Measurements from ENCODE around the gene DOCK4.

DOCK4 gene

DNA sequence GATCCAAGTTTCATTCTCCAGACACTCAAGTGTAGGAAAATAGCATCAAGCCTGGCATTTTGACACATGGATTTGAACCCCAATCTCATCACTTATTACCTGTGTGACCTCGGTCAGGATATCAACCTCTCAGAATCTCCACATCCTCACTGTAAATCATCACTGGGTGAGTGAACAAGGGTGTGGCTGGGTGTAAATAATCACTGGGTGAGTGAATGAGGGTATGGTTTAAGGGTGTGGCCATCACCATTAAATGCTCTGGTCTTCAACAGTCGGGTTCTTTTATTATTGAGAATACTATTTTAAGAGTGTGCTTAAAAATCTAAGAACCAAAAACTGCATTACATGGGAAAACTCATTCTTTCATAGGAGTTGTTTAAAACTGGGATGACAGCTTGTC lies 200.1 kb downstream of the DOCK4 start:
- no peak for DNase-seq (ENCODE audit: low read depth)

DNA sequence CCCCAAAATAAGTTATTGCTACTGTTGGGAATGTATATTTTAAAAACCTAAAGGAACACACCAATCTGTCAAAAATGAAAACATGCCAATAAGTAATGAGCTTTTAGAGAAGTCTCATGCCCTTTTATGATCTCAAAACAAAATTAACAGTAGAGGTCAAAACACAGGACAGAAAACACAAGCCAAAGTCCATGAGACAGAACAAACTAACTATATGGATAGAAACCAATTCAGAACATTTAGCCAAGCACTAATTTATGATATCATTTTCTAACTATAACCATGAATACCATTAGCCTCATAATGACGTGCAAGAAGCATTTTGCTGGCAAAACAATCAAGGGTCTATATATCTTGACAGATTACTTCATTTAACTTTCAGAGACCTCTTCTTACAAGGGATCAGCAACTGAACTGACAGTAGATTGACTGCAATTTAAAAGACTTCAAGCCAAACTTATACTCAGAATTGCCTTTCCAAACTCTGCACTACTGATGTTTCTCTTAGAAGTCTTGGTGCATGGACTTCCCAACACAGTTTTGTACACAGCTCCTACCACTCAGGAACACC lies 200.9 kb downstream of the DOCK4 start:
- no peak for DNase-seq (ENCODE audit: low read depth)

DNA sequence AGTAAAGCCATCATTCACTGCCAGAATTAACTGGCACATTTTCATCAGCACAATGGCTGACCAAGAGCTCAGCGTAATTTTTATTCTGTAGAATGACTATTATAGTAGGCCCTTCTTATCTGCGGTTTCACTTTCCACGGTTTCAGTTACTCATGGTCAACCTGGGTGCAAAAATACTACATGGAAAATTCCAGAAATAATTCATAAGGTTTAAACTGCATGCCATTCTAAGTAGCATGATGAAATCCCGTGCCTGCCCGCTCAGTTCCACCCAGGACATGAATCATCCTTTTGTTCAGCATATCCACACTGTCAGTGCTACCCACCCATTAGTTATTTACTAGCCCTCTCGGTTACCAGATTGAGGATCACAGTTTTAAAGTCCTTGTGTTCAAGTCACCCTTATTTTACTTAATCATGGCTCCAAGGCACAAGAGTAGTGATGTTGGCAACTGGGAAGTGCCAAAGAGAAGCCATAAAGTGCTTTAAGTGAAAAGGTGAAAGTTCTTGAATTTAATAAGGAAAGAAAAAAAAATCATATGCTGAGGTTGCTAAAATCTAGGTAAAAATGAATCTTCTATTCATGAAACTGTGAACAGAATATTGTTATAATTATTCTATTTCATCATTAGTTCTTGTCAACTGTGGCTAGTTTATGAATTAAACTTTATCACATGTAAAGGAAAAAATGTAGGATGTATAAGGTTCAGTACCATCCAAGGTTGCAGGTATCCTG lies 204.9 kb downstream of the DOCK4 start:
- DNase-seq (ENCODE audit: low read depth): peak; percentile 33

DNA sequence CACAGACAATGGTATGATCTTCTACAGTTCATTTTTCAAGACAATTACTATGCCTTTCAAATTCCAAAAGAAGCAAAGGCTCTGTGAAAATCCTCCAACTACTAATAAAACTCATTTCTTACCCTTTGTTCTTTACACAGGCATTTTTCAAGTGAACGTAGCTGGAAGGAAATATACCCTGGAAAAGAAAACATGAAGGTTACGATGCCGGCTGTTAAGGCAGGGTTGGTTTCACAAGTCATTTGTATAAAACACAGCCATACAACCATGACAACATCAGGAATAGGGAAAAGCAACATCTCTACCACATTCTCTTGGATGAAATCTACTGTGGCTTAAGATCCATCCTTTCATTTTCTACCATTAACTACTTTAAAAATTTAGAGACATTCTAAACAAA lies 207.9 kb downstream of the DOCK4 start:
- DNase-seq (ENCODE audit: low read depth): no peak

DNA sequence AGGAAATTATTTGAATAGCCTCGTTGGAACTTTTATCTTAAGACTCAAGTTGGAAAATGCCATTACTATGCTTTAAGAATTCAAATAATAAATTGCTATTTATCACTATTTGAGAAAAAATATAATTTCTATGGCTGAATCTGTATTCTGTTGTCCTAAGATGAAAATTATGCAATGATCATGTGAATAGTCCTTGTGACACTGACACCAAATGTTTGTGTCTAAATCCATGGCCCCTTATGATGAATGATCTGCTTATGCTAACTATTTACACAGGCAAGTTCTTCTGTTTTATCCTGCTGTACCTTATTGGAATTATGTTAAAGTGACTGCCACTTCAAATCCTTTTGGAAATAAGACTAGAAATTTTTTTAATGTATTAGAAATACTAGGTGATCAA lies 208.7 kb downstream of the DOCK4 start:
- no peak for DNase-seq (ENCODE audit: low read depth)

DNA sequence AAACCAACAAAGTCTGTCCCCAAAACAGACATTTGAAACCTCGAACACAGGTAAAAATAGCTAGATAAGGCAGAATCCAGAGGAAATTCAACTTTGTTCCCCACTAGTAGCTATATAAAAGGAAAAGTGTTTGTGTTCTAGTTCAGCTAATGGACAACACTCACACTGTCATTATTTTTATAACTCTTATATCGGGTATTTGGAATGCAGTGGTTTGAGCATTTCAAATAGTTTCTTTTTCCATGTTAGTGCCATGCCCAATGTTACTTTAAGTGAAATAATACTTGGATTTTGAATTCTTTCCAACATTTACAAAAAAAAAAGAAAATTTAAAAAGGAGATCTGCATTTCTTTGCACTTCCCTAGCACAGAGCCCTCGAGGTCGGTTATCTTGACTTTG lies 213.6 kb downstream of the DOCK4 start:
- DNase-seq (ENCODE audit: low read depth): no peak

DNA sequence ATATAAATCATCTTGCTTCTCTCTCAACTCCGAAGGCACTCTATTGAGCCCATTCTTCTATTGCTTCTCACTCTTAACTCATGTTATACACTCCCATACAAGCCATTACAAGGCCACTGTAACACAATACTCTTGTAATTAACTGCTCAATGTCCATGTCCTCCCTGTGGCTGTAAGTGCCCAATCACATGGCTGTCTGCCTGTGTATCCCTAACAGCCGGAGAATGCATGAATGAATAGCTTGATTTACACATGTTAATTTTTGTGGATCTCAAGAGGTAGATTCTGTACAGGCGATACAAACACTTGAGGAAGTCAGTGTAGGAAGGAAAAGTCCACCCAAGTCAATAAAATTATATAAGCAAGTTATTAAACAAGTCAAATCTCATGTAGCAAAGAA lies 215.6 kb downstream of the DOCK4 start:
- no peak for DNase-seq (ENCODE audit: low read depth)

DNA sequence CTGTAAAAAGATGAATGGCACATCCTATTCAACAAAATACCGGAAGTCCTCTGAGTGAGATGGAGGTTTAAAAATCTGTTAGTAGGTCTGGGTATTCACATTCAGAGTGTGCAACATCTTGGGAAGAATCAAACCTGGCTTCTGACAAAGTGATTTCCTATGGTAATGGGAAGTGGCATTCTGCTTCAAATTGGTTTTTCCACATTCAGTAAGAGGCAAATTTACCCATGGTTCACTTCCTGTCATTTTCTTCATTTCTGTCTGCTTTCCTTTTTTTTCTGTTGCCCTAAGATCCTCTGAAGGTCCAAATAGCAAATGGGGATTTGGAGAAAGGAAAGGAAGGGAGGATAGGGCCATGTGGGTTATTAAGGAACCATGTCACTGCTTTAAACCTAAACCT lies 218.3 kb downstream of the DOCK4 start:
- no peak for DNase-seq (ENCODE audit: low read depth)

DNA sequence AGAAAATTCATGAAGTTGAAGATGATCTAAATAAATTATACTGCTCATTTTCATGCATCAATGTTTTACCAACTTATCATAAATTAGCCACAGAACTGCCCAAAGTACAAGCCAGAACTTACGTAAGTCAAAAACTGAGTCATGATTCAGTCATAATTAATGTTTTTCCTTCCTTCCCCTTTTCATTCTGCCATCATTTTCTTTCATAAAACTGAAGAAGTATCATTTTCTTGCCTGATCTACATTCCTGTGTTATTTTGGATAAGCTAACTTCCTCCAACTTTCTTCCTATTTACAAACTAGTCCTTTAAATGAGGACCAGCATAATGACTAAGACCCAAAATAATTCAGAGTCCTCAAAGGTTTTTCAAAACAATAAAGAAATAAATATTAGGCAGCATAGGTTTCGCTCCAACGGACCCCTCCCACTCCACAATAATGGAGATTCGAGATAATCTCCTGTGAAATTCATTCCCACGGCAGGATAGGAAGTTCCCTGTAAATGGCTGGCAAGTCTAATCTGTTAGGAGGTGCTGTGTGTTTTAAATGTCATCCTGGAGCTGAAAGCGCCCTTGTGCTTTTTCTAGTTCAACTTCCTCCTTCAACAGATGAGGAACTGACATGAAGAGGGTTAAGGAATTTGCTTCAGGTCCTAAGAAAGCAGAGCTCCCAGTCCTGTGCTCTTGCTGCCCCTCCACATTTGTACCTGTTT lies 218.9 kb downstream of the DOCK4 start:
- DNase-seq (ENCODE audit: low read depth): peak; percentile 15

DNA sequence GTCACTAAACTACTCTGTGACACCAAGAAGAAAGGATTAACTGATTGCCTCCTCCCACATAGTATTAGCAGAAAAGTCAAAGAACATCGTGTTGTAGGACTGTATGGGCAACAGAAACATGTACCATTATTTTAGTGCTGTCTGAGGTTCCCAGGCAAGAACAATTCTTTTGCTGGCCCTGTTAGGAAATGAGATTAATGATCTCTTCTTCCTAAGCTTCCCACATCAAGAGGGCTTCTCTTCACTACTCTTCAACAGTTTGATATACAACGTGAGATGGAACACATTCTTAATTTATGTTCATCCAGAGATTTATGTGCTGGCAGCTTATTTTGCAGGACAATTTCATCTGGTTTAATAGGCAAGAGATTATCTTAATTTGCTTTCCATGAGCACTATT lies 219.6 kb downstream of the DOCK4 start:
- DNase-seq (ENCODE audit: low read depth): no peak

DNA sequence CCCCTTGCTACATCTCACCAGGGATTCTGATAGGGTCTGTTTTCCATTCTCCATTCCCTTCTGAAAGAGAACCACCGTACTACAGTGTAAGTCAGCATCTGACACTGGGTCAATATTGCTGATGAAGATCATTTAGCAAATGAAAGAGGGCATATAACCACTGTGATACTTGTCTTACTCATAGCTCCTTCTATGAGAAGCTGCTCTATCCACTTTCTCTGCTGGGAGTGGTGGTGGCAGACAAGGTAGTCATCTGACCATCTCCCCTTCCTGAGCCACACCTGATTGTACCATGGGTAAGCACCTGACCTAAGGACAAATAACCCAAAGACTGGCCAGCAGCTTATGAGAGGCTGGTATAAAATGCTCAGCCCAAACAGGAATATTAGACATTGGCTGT lies 220.4 kb downstream of the DOCK4 start:
- DNase-seq (ENCODE audit: low read depth): no peak

DNA sequence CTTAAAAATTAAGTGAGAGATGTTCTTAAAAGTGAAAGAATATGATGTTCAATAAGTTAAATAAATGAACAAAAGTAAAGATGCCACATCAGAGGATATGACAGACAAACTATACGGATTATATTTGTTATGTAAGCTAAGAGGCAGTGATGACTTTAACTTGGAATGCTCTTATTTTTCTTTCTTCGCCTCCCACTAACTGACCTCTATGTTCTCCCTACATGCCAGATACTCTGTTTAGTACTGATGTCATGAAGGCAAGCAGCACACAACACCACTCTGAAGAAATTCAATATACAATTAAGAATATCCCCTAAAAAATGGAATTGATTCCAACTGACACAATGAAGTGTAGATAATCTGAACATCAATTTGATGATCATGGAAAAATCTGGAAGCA lies 223.4 kb downstream of the DOCK4 start:
- DNase-seq (ENCODE audit: low read depth): no peak

DNA sequence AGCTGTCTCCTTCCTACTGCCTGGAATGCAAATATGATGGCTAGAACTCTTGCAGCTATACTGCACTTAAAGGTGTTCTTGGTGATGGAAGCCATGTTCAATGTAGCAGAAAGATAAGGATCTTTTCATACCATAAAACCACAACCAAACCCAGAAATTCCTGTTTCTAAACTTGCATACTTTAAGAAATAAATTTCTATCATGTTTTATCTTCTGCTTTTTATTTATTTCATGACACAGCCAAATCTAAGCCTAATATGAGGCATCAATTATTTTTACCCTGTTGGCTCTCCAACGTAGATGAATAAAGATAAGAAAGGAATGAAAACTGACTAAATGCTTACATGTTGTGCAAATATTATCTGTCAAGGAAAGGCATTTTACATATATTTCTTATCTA lies 224.1 kb downstream of the DOCK4 start:
- no peak for DNase-seq (ENCODE audit: low read depth)

DNA sequence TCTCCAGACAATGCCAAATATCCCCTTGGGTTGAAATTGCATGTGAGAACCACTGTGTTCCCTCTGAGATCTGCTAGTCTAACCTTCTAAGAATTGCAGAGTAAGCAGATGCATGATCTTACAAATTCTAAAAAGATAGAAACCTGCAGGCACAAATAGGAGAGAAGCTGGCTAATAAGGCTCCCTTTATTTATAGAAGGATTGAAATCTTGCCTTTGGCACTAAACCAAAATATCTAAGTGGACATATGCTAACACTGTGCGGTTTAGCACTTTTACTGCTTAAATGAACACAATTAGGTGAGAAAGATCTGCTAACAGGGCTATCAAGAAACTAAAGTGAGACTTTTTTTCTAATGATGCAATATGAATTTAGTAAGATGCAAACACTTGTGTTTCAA lies 225.5 kb downstream of the DOCK4 start:
- no peak for DNase-seq (ENCODE audit: low read depth)

DNA sequence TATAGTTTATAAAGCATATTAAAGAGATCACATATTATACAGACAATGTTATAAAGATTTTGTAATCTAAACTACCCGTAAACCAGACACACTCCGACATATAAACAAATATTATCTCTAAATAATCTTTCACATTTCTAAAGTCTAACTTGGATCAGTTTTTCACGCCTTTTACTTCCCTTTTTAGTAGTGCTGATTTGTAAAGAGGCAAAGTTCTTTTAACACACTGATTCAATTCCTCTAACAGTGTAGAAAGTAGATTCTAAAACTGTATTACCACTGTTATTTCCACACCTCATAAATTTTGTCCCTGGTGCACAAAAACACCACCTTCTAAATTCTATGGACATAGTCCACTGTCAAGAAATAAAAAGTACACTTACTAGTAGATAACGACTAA lies 230.9 kb downstream of the DOCK4 start:
- DNase-seq (ENCODE audit: low read depth): no peak

DNA sequence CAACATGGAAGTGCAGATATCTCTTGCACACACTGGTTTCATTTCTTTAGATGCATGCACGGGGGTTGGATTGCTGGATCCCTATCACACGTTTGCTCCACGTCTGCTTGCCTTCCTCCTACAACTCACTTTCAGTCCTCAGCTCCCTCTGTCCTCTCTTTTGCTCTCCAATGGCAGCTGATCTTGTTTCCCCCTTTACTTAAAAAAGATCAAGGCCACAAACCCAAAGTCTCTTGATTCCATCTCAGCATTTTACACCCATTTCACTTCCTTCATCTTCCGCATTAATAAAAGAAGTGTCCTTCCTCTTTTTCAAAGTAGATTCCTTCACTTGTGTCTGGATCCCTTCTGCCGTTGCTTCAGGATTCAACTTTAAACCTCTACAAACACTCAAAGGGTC lies 245.2 kb downstream of the DOCK4 start:
- no peak for DNase-seq (ENCODE audit: low read depth)

DNA sequence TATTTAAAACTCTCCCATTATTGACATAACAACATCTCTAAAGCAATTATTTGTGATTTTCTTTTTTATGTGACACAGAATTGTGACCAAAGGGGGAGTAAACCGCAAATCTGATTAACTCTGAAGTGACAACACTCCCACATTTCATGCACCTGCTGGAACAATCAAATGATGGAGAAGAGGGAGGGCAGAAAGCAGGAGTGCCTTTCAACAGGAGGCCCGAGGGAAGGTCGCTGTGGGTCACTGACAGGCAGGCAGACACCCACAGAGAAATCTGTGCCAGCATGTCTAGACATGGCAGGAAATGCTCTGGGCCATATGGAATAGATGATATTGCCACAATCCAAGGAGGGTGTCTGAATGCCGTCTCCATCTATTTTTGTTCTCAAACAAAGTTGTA lies 247.3 kb downstream of the DOCK4 start:
- DNase-seq (ENCODE audit: low read depth): no peak

DNA sequence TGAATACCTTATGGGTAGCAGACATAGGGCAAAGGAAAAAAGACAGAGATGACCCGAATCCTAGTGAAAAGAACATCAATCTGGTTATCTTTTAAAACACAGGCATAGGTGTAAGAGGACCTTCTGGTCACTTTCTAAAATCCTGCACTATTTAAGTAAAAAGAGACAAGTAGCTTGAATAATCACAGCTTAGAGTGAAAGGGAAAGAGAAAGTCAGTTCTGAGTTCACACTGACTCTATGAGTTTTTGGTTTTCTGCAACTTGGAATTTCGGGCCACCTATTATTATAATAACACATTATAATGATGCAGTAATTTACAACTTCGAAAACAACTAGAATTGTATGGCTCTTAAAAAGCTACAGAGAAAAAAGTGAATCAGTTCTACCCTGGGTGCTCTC lies 247.8 kb downstream of the DOCK4 start:
- DNase-seq (ENCODE audit: low read depth): no peak

DNA sequence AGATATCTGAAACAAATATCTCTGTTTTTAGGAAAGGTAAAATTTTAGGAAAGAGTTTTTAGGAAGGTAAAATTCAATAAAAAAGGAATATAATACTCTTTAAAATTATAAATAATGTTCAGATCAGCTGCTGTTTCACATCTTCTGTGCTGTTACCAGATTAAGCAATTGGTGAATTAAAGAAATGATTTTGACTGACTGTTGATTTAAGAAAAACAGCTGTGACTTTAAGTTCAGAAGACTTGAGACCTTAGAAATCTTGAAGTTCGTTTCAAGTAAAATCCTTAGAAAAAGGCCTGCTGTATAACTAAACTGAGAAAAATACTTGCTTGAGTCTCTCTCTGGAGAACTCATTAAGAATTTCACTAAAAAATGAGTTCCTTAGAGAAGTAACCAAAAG lies 250.6 kb downstream of the DOCK4 start:
- no peak for DNase-seq (ENCODE audit: low read depth)

DNA sequence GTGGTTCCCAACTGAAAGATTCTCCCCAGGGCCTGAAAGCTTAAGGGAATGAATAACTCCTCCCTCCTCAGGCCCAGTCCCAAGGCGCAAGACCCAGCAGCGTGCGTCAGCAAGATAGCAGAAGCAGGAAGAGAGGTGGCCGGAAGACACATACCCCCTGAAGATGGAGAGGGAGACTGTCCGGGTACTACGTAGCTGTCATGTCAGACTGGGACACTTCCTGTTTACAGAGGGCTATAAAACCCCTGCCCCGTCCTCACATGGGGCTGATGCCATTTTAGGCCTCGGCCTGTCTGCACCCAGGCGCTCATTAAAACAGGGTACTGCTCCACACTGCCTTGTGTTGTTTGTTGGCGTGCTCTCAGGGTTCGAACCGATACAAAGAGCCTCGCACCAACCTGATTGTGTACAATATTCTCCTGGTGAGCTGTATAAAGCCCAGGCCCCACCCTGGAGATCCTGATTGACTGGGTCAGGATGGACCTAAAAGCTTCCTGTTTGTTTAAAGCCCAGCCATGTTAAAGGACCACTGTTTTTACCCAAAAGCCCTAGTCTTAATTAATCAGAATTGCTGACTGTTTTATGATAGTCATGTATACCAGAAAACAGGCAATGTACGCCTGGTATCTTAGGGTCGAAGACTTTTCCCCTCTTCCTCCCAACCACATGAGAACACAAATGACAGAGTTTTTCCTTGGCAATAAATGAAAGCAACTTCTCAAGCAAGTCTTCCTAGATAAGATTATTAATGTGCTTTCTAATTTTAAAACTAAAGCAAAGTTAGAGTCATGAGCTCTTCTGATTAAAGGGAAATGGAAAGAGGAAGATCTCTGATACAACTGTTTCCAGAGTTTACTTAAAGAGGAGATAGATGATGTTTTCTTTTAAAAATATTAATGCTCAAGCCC lies 251.5 kb downstream of the DOCK4 start:
- no peak for DNase-seq (ENCODE audit: low read depth)

DNA sequence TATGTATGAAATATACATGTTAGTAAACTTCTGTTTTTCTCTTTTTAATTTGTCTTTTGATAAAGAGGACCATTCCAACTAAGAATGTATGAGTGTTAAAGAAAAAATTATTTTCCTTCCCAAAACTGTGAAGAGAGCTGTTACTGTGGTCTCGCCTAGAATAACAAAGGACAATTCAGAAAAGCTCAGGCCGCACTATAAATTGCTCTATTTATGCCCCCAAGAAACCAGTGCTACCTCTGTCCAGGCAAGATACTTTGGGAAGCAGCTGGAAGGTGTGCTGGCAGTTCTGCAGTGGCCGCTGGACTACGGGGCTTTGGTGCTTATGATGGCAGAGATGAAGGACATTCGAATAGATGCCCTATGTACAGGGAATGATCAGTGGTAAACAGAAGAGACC lies 252.1 kb downstream of the DOCK4 start:
- no peak for DNase-seq (ENCODE audit: low read depth)

DNA sequence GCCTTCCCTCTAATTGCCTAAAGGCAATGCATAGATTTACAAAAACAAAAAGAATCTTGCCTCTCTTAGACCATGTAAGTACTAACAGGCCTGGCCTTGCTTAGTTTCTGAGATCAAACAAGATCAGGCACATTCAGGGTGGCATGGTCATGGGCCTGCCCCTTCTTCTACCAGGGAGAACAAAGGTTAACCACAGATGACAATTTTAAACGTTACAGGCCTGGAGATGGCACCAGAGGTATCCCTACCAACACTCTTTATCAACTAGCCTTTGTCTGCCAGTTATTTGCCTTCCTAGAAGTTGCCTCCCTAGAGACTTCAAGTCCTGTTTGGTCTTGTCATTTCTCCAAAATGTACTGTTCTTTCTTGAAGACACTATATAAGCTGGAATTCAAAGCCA lies 252.6 kb downstream of the DOCK4 start:
- no peak for DNase-seq (ENCODE audit: low read depth)

DNA sequence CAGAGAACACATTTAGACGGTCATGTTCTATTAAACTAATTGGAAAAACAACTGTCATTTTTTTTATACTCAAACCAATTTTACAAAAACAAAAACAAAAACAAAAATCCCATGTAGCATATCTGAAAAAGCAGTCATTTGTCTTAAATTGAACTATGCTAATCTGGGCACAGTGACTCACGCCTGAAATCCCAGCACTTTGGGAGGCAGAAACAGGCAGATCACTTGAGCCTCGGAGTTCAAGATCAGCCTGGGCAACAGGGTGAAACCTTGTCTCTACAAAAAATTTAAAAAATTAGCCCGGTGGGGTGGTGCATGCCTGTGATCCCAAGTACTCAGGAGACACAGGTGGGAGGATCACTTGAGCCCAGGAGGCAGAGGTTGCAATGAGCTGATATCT lies 253.4 kb downstream of the DOCK4 start:
- DNase-seq (ENCODE audit: low read depth): no peak
